HG02763 (cell line): Measurements from ENCODE around the gene PACC1.
"Not testable (repeated sequence)": the region's sequence is repeated elsewhere in the genome, so short reads cannot be mapped to it uniquely, and the experiment has no call there.

Experiments
- ATAC-seq: cut with Tn5 transposase; IDR thresholded peaks from one replicate; pipeline ENCODE4 v1.9.1; 2021; ENCODE audit warnings: mild to moderate bottlenecking, moderate library complexity; ENCODE audit not compliant: unreplicated experiment

The PACC1 gene

GRCh38 chr1:212397171-212397570 is 17.5 kb downstream of the PACC1 start:
- ATAC-seq: no peak

- no peak for ATAC-seq
Measured at GRCh38 chr1:212396638-212397037, 18.0 kb downstream of the PACC1 start.

DNA sequence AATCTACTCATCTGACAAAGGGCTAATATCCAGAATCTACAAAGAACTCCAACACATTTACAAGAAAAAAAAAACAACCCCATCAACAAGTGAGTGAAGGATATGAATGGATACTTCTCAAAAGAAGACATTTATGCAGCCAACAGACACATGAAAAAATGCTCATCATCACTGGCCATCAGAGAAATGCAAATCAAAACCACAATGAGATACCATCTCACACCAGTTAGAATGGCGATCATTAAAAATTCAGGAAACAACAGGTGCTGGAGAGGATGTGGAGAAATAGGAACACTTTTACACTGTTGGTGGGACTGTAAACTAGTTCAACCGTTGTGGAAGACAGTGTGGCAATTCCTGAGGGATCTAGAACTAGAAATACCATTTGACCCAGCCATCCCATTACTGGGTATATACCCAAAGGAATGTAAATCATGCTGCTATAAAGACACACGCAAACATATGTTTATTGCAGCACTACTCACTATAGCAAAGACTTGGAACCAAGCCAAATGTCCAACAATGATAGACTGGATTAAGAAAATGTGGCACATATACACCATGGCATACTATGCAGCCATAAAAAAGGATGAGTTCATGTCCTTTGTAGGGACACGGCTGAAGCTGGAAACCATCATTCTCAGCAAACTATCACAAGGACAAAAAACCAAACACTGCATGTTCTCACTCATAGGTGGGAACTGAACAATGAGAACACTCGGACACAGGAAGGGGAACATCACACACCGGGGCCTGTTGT is 18.8 kb downstream of the PACC1 start:
- not testable (repeated sequence) for ATAC-seq

DNA sequence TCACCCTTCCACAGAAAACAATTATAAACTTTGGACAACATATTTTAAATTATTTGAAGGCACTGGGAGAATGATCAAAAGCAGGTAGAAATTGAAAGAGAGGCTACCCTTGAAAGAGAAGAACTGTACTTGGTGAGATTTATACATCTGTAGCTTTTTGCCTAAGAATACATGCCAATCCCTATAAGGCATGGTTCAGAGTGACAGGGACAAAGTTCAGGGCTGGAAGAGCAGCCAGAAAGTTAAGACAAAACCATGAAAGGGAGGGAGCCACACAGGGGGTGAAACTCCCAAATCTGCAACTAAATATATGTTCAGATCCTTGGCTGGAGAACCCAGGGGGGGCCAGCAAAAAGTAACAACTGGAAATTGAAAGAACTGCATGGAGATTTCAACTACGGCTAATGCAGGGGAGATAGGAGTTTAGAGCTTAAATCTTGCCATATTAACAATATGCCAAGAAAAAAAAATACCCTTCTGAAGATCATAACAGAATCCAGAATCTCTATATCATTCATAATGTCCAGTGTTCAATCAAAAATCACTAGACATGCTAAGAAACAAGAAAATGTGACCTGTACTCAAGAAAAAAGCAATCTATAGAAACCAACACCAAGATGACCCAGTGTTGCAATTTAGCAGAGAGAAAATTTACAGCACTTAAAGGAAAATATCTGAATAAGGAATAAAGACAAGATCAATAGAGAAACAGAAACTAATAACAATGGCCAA is 25.5 kb downstream of the PACC1 start:
- ATAC-seq: no peak

GRCh38 chr1:212386029-212386428 is 28.7 kb downstream of the PACC1 start:
- ATAC-seq: no peak

DNA sequence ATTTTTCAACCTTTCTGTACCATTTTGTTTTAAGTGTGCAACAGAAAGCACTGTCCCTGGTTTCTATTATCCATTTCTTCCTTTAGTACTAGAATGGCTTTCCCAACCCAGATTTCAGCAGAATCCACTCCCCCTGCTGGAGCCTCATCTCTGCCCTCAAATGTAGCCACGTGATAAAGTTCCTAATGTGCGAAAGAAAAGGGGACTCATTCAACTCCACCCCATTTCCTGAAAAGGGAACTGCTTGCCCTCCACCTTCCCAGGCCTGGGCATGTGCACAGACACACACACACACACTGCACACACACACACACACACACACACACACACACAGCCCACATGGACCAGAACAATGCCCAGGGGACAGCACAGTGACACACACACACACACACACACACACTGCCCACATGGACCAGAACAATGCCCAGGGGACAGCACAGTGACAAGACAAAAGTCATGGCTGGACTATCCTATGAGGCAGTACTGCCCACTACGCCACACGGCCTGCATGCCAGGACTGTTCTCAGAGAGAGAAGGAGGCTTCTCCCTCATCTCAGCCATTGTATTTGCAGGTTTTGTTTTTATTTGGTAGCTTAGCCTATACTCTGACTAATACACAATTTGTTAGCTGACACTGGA is 33.2 kb downstream of the PACC1 start:
- ATAC-seq: no peak

GRCh38 chr1:212379366-212379765 is 35.3 kb downstream of the PACC1 start:
- ATAC-seq: no peak

DNA sequence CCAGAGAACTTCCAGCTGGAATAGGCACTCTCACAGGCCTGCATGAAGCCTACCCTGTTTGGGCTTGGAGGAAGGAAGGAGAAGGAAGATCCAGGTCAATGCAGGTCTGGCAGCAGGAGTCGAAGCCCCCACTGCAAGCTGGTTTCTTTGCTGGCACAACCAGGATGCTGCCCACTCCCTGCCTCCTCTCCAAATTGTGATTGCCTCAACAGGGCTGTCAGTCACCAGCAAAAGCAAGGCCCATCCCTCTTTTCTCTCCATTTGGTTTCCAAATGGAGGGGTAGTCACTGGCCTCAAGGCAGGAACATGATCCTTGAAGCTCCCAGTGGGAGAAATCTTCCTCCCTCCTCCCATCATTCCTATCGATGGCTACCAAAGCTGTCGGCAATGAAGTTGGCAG is 37.0 kb downstream of the PACC1 start:
- ATAC-seq: no peak

DNA sequence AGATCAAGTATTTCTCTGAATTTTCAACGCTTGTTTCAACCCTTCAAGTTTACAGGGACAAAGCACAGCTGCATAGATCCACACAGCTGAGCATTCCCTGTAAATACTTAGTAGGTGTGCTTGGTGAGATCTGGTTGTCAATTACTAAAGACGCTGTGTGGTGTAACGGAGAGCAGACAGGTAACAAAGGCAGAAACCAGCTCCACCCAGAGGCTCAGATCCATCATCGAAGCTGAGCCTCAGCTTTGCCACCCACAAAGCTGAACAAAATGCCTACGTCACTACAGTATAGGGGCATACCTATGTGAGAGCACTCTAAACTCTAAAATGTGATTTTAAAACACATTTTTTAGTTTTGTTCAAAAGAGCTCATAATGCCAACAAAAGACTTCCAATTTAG is 38.7 kb downstream of the PACC1 start:
- ATAC-seq: no peak

DNA sequence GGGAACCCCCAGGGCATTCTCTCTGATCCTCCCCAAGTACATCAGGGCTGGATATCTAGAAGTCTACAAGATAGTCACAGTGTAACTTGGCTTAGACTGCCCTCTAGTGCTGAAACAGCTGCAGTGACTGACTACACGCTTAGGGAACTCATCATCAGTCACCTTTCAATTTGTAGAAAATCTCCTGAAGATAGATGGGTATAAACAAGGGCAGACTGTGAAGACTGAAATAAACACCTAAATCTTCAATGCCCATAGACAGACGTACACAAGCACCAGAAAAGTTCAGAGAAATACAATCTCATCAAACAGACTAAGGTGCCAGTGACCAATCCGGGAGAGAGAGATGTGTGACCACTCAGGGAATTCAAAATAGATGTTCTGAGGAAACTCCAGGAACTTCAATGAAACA is 46.6 kb downstream of the PACC1 start:
- no peak for ATAC-seq

GRCh38 chr1:212367474-212368072 is 47.1 kb downstream of the PACC1 start:
- no peak for ATAC-seq

GRCh38 chr1:212366901-212367300 is 47.8 kb downstream of the PACC1 start:
- no peak for ATAC-seq

DNA sequence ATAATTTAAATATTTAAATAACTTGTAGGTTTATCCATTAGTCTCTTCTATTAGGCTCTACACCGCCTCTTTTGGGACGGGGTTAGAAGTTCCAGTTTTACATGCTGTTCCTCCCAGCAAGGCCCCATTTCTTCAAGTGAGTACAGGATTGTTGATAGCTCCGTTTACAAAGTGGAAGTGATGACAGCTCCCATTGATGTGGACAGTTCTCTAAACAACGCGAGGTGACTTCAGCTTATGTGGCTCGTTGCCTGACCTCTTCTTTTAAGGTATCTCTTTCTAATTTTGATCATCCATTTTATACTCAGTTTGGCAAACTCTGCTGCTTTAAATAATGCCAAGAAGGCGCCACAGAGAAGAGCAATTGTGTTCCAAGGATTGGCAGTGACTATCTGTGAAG is 49.7 kb downstream of the PACC1 start:
- ATAC-seq: no peak

DNA sequence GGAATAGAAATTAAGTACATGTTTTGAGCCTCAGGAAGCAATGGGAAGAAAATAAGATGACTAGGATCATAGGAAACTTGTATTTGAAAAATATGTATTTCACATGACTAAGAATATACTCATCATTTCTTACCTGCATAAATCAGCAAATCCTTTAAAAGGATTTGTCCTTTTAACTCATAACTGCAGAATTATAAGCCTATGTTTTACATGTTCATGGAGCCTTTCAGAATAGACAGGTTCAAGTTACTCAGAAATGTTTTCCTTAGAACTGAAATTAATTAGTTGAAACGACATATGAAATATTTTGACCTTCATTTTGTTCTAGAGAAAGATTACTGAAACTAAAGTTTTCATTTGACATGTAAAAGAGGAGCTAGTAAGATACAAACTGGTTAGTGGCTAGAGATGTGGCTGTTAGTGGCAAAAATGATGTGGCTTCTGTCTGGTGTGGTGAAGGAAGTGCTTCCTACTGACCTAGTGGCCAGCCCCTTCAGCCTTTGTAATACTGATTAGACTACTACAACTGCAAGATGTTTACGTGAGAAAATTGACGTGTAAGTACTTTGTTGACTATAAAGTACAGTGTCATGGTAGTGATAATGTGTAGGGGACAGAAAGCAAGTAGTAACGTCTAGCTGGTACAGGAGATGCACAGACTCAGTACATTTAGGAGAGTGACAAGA is 54.7 kb downstream of the PACC1 start:
- ATAC-seq: no peak

GRCh38 chr1:212355230-212355969 is 59.3 kb downstream of the PACC1 start:
- no peak for ATAC-seq

DNA sequence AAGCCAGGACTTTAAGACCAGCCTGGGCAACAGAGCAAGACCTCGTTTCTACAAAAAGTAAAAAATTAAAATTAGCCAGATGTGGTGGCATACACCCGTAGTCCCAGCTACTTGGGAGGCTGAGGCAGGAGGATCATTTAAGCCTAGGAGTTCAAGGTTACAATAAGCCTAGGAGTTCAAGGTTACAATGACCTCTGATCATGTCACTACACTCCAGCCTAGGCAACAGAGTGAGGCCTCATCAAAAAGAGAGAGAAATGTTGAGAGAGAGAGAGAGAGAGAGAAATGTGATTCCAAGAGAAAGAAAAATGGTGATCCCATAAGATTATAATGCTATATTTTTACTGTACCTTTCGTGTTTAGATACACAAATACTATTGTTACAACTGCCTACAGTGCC is 60.2 kb downstream of the PACC1 start:
- ATAC-seq: no peak

DNA sequence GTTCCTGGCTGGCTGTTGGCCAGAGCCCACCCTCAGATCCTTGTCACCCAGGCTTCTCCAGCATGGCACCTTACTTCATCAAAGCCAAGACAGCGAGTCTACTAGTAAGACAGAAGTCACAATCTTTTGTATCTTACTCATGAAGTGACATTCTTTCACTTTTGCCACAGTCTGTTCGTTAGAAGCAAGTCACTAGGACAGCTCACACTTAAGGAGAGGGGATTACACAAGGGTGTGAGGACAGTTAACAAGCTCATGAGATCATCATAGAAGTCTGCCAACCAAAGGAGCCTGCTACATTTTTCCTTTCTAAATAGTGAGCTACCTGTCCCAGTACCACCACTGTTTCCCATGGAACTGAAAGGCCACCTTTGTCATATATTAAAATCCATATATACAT is 61.5 kb downstream of the PACC1 start:
- ATAC-seq: no peak

GRCh38 chr1:212351588-212352362 is 62.9 kb downstream of the PACC1 start:
- ATAC-seq: no peak

DNA sequence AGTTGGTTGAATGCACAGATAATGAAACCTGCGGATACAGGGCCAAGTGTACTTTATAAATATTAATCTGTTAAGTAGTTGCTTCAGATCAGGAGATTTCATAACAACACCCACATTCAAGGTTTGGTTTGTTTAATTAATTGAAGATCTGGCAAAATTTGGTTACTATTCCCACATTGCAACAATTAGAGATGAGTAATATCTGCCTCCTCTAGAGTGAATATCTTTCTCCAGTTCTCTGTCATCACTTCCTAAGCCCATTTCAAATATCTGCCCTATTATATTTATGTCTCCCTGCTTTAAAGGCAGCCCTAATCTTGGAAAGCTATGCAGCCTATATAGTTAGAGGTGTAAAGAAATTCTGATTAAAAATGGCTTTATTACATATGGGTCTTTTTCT is 68.1 kb downstream of the PACC1 start:
- ATAC-seq: no peak

GRCh38 chr1:212344905-212345304 is 69.8 kb downstream of the PACC1 start:
- no peak for ATAC-seq
